GM21515 (cell line): ENCODE measurements around the gene KL.

Experiments used
- ATAC-seq: cut with Tn5 transposase; IDR thresholded peaks from one replicate; pipeline ENCODE4 v1.9.1; 2021; ENCODE audit not compliant: unreplicated experiment

KL gene

DNA sequence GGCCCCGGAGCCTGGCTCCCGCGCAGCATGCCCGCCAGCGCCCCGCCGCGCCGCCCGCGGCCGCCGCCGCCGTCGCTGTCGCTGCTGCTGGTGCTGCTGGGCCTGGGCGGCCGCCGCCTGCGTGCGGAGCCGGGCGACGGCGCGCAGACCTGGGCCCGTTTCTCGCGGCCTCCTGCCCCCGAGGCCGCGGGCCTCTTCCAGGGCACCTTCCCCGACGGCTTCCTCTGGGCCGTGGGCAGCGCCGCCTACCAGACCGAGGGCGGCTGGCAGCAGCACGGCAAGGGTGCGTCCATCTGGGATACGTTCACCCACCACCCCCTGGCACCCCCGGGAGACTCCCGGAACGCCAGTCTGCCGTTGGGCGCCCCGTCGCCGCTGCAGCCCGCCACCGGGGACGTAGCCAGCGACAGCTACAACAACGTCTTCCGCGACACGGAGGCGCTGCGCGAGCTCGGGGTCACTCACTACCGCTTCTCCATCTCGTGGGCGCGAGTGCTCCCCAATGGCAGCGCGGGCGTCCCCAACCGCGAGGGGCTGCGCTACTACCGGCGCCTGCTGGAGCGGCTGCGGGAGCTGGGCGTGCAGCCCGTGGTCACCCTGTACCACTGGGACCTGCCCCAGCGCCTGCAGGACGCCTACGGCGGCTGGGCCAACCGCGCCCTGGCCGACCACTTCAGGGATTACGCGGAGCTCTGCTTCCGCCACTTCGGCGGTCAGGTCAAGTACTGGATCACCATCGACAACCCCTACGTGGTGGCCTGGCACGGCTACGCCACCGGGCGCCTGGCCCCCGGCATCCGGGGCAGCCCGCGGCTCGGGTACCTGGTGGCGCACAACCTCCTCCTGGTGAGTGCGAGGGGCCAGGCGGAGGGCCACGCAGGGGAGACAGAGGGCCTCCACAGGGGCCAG is at the start of gene KL:
TSS of gene KL (plus strand) at position 10 of the 909 bp plus-strand sequence. CDS start at position 28, 18 bp downstream.
- ATAC-seq, result peak; percentile 31

DNA sequence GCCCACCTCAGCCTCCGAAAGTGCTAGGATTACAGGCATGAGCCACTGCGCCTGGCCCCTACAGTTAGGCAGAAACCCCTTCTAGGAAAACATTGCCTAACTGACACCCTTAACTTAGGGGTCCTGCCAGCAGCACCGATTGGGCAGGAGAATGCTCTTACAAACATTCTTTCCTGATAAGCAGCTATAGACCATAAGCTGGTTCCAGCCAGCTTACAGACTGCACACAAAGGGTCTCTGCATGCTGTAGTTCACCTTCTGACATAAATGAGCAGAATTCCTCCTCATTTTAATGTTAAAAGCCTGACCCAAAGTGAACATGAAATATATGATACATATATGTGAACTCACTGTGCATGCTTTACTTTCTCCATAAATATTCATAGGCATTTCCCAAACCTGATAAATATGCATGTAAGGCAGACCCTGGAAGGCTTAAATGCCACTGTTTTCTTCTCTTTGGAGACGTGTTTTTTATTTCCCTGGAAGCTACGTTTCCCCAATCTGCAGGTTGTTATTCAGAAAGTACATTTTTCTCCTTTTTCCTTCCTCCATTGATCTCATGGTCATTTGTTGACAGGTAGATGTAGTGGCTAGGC is 48.5 kb upstream of the KL start:
- no peak for ATAC-seq

DNA sequence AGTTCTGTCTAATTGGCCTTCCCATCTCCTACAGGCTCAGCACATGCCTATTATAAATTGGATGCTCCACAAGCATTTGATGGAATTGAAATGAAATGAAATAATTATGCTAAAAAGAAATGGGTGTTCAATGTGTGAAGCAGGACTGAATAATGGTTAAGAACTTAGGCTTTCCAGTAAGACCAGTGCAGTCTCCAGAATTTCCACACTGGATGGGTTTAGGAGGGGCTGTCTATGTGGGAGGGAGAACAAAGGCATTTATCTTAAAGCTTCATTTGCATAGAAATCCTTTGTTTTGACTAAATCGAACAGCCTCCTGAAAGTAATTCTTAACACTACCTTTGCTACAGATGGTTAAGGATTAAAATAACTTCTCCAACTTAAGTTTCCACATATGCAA is 47.9 kb upstream of the KL start:
- no peak for ATAC-seq

DNA sequence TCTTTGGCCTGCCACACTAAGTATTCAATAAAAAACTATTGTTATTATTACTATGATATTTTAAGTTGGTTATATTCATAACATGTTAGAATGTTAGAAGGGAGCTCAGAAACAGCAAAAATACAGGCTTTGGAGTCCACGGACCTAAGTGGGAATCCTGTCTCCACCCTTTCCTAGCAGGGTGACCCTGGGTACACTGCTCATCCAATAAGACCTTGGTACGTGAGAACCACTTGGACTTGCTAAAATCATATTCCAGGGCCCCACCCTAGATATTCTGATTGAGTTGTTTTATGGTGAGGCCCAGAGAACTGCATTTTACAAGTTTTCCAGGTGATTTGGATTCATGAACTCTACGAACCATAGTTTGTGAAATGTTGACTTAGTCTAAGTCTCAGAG is 47.4 kb upstream of the KL start:
- no peak for ATAC-seq

GRCh38 chr13:32969516-32969941 is 46.7 kb upstream of the KL start:
- peak; percentile 78 for ATAC-seq

DNA sequence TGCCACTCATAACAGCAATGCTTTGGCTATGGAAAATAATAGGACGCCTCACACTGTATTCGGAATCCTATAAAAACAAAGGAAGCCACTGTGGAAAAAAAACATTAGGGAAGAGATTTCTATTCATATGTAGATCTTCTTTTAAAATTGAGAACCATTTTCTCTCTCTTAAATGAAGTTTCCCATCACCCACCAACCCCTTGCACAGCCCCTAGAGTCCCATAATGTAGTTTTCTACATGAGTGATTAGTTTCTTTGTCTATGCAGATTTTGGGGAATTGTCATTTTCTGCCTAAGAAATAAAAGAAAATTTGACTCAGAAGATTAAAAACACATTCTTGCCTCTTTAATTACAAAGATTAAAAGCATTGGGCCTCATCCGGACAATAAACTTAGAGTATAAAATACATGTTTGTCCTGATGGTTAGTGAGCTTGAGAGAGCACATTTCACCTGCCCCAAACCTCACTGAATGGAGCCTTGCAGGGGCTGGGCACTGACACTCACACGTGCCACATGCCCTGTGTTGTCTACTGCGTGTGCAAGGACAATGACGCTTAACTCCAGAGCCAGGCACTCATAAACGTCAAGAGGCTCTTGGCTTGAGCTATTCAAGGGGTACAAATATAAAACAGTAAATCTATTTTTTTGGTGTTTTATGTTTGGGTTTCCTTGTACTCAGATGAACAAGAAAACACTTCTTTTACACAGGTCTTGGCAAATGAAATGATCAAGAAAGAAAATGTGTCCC is 40.0 kb upstream of the KL start:
- ATAC-seq, result no peak

- ATAC-seq, result no peak
Observed at GRCh38 chr13:32976912-32977311, 39.3 kb upstream of the KL start.

- no peak for ATAC-seq
Observed at GRCh38 chr13:32977321-32977720, 38.9 kb upstream of the KL start.

DNA sequence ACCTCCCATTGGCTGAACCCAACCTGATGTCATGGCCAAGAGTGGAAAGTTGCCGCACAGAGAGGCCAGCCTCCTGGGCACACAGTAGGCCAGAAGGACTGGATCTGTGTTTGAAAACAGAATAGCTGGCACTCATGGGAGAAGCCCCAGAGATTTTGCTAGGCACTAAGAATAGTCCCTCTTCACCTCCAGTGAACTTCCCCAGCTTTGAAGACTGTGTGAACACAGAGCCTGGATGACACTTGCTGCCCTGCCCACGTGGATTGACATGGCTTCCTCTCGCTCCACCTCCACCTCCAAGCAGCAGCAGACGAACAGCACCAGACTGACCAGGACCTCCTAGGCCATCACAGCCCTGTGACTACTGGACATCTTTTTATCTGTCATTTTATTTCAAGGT is 37.9 kb upstream of the KL start:
- ATAC-seq, result no peak

DNA sequence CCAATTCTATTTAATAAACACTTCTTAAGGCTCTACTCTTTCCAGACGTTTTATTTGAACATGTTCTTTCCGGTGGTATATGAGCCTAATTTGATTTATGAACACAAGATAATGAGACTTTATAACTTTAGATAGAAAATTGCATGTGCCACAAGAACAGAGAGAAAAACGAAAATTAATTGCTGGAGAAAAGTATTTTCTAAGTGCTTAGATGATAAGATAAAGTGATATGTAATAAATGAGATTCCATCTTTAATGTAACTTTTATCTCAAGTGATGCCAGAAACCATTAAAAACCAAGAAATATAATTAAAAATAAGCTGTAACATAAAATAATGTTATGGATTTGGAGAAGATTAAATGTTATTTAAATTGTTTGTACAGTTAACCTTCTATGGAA is 33.2 kb upstream of the KL start:
- ATAC-seq, result no peak

GRCh38 chr13:32984857-32985626 is 31.2 kb upstream of the KL start:
- ATAC-seq, result no peak

- ATAC-seq, result no peak
Observed at GRCh38 chr13:32986552-32986951, 29.7 kb upstream of the KL start.

DNA sequence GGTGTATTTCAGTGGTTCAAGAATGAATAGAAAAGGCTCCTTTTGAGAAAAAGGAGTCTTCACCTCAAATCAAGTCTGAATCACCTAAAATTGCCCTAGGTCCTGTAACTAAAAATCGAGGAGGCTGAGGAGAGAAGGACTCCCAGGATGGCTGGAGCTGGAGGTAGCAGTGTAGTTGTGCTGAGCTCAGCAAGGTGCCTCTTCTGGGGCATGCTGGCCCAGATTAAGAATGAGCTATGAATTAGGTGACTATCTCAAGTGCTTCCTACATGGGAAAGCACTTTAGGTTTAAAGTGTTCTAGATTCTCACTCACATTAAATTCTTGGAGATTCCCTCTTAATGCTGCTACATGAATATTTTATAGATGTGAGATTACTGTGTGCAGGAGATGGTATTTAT is 28.8 kb upstream of the KL start:
- ATAC-seq, result no peak

- ATAC-seq, result peak; percentile 50
Observed at GRCh38 chr13:32988608-32989289, 27.5 kb upstream of the KL start.

GRCh38 chr13:32989290-32989667 is 26.9 kb upstream of the KL start:
- peak; percentile 25 for ATAC-seq

DNA sequence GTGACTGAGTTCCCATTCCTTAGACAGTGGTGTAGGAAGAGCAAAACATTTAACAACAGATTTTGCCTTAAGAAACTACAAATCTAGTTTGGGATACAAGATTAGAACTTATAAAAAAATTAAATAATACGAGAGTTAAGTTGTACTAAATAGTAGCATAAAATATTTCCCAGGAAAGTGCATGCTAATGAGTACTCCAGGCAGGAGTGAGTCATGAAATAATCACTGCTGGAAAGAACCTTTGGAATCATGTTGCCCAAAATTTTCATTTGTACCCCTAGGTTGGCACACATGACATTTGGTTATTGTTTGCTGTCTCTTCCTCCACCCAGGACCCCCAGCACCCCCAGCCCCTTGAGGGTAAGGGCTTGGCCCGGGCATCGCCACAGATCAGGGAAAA is 26.3 kb upstream of the KL start:
- ATAC-seq, result no peak

DNA sequence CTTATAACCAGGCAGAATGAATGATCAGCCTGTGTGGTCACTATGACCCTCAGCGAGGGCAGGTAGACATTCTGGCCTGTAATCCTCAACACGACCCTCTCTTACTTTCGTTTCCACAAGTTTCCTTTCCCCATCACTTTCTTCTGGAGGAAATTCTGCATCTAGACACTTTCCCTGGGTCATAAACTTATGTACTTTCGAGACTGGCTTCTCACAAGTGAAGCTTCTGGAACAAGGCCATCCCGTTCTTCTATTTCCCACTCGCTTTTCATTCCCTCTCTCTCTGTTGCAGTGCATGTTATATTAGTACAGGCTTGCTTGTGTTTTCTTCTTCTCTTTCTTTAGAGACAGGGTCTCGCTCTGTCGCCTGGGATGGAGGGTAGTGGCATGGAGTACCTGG is 23.1 kb upstream of the KL start:
- no peak for ATAC-seq

GRCh38 chr13:32997399-32997798 is 18.8 kb upstream of the KL start:
- no peak for ATAC-seq

GRCh38 chr13:32998966-32999365 is 17.3 kb upstream of the KL start:
- no peak for ATAC-seq

DNA sequence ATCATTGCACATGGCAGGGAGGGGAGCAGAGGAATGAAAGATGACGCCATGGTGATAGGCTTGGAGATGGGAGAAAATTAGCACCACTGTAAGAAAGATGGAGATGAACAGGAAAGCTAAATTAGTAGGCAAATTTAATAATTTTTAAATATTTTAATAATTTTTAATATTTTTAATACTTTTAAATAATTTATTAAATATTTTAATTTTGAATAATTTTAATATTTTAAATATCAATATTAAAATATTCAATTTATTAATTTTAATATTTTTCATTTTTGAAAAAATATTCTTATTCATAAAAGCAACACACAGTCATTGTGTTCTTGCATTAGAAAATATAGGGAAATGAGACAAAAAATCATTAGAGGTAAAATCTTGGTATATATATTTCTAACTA is 15.9 kb upstream of the KL start:
- ATAC-seq, result no peak
